Cardiac fibroblast (primary cell): Measurements from ENCODE around the gene EFCAB12.

Experiments
- DNase-seq, 2 donors: peaks; one replicate each; pipeline versions ENCODE4 v3.0.0 to v3.0.0-alpha.2; 2010; ENCODE audit warnings: low read depth in 2 of 2
- H3K4me3 ChIP-seq, 2 donors: replicated peaks in 1 of 2; 1 replicate in 1 of 2; 2 replicates in 1 of 2; pipeline ENCODE4 v1.5.1; 2011; ENCODE audit warnings: low read depth in 2 of 2, low read length in 2 of 2, mild to moderate bottlenecking in 2 of 2, moderate library complexity in 1 of 2
- CTCF ChIP-seq: IDR thresholded peaks from one replicate; pipeline ENCODE4 v1.5.1; 2011; ENCODE audit warnings: low read depth, mild to moderate bottlenecking, low read length, inconsistent platforms

EFCAB12 gene

GRCh38 chr3:129446926-129447325, 18.5 kb upstream of the EFCAB12 start:
- no peak for DNase-seq
- TF ChIP-seq CTCF: no peak
- H3K4me3 ChIP-seq: no peak overlapping the region

- H3K4me3 ChIP-seq: no peak overlapping the region
- no peak for DNase-seq
- no peak for TF ChIP-seq CTCF
These were observed 17.0 kb upstream of the EFCAB12 start for GRCh38 chr3:129445471-129445870.

GRCh38 chr3:129442947-129443346, 14.5 kb upstream of the EFCAB12 start:
- no peak overlapping the region for H3K4me3 ChIP-seq
- no peak for DNase-seq
- no peak for TF ChIP-seq CTCF

- no peak for DNase-seq
These were observed 14.1 kb upstream of the EFCAB12 start for GRCh38 chr3:129442486-129442885.

GRCh38 chr3:129441782-129442181, 13.3 kb upstream of the EFCAB12 start:
- DNase-seq: peak; percentile 60 to 91
- peak; percentile 4 for TF ChIP-seq CTCF
- H3K4me3 ChIP-seq: peak overlapping the region in 1 of 2 donors; percentile 22

More at GRCh38 chr3:129442486-129442885, 14.1 kb upstream of the EFCAB12 start:
- TF ChIP-seq CTCF: no peak
- H3K4me3 ChIP-seq: no peak overlapping the region

GRCh38 chr3:129441215-129441614, 12.8 kb upstream of the EFCAB12 start:
- H3K4me3 ChIP-seq: peak overlapping the region; percentile 91 to 92
- peak in 1 of 2 donors; percentile 30 for DNase-seq
- TF ChIP-seq CTCF: no peak

GRCh38 chr3:129440618-129441190, 12.3 kb upstream of the EFCAB12 start:
- H3K4me3 ChIP-seq: peak overlapping the region; percentile 91 to 92
- no peak for DNase-seq
- TF ChIP-seq CTCF: no peak
